C4-2B (cell line): ENCODE data around the gene RIPOR2.

ENCODE experiments used
- H3K27ac ChIP-seq: fragments of 450-650 bp; 2 replicates; pipeline ENCODE4 v1.5.1; 2017
- ZFX ChIP-seq: fragments of 450-650 bp; IDR thresholded peaks from 2 replicates; pipeline ENCODE4 v1.6.1; 2017
- TF ChIP-seq, protein P1 (sequence below): fragments of 450-650 bp; conservative IDR thresholded peaks from 2 replicates; pipeline ENCODE4 v1.5.1; 2017; ENCODE audit warnings: mild to moderate bottlenecking

RIPOR2 gene

DNA sequence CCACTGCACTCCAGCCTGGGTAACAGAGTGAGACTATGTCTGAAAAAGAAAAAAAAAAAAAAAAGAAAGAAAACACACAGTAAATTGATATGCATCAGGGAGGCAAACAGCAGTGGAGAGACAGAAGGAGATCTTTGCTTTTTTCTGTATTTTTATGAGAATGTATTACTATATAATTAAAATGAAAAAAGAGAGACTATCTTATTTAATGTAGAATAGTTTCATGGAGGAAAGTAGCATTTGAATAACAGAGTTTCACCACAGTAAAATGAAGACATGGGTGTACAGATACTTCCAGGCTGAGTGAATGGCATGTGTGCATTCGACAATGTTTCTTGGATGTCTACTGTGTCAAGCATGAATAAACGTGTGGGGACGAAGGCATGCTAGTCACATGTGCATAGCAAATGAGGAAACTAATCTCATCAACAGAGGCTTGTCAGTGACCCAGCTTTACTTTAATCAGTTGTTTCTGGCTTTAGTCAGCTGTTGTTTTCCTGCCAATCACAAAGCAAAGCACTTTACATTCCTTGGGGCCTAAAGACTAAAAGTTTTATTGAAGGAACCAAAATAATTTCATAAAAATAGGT, 81.6 kb downstream of the RIPOR2 start:
- H3K27ac ChIP-seq: no peak overlapping the region
- TF ChIP-seq, protein P1, sequence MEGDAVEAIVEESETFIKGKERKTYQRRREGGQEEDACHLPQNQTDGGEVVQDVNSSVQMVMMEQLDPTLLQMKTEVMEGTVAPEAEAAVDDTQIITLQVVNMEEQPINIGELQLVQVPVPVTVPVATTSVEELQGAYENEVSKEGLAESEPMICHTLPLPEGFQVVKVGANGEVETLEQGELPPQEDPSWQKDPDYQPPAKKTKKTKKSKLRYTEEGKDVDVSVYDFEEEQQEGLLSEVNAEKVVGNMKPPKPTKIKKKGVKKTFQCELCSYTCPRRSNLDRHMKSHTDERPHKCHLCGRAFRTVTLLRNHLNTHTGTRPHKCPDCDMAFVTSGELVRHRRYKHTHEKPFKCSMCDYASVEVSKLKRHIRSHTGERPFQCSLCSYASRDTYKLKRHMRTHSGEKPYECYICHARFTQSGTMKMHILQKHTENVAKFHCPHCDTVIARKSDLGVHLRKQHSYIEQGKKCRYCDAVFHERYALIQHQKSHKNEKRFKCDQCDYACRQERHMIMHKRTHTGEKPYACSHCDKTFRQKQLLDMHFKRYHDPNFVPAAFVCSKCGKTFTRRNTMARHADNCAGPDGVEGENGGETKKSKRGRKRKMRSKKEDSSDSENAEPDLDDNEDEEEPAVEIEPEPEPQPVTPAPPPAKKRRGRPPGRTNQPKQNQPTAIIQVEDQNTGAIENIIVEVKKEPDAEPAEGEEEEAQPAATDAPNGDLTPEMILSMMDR: no peak
- no peak for TF ChIP-seq ZFX

DNA sequence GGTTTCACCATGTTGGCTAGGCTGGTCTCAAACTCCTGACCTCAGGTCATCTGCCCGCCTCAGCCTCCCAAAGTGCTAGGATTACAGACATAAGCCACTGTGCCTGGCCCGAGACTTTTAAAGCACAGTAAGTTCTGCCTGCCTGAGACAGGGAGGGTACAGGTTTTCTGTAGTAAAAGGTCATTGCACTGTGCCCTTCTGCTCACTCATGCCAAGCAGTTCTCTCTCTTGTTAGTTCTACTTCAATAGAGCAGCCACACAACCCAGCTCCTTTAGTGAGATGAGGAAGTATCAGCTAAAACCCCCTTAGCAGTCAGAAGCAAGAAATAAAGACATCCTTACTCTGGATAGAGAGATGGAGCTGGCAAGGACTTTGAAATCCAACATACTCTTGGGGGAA, 84.7 kb downstream of the RIPOR2 start:
- no peak overlapping the region for H3K27ac ChIP-seq
- TF ChIP-seq ZFX: no peak
- TF ChIP-seq, protein P1: no peak

DNA sequence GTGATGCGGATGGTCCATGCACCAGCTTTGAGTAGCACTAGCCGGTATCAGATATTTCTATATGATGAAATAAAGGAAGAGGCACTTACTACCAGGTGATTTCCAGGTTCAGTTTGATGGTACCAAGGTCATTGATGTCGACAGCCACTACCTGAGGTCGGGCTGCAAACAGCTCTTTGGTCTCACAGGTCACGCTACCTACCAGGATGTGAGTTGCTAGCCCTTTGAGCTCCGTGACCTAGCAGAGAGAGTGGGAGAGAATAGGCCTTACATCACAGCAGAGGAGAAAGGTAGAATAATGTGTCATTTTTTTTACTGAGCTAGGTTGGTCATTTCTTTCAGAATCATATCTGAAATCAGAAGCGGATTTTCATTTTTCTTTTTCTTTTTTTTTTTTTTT, 86.0 kb downstream of the RIPOR2 start:
- H3K27ac ChIP-seq: no peak overlapping the region
- no peak for TF ChIP-seq ZFX
- TF ChIP-seq, protein P1: no peak

DNA sequence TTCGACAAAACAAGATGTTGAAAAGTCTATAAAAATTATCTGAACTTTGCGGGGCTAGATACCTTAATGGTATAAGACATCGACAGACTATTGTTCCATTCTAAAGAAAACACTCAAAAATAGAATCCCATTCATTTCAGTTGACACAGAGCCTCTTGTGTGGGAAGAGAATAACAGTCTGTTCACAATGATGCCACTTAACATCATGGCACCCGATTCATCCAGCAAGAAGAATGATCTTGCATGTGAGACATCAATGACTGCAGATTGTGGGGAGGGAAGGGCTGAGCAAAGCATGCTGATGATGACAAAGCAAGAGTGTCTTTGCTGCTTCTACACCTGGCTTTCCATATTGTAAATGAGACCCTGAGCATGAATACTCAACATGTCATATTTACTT, 87.3 kb downstream of the RIPOR2 start:
- H3K27ac ChIP-seq: no peak overlapping the region
- TF ChIP-seq, protein P1: no peak
- TF ChIP-seq ZFX: no peak

DNA sequence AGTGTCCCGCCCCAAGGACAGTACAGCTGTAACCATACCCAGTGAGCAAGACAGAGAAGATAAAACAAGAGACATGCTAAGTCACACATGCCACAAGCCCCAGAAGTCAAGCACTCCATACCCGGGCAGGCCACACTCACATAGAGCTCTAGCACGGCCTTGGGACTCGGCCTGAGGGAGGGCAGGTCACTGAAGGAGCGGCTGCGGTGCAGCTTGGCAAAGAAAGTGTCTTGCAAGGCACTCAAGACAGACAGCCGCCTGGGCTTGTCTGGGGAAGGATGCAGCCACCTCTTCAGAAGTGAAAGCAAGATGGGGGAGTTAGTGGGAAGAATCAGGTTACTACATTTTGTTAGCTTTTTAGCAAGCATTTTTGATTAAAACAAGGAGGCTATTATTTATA, 88.4 kb downstream of the RIPOR2 start:
- no peak overlapping the region for H3K27ac ChIP-seq
- no peak for TF ChIP-seq ZFX
- TF ChIP-seq, protein P1: no peak

DNA sequence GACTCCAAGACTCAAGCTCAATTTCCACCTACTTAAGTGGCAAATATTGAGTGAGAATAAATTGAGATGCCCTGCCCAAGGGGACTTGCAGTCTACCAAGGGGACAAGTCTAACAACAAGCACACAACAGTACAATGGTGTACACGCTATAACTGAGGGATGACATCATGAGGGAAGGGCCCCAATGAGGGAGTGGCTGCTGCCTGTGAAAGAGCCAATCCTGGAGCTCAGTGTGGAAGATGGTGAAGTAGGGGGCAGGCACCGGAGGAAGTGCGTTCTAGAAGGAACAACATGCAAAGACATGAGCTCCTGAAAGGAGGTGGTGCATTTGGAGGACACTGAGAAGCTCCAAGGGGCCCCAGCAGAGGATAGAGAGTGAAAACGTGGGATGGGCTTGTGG, 90.2 kb downstream of the RIPOR2 start:
- TF ChIP-seq, protein P1: no peak
- no peak for TF ChIP-seq ZFX
- H3K27ac ChIP-seq: no peak overlapping the region

DNA sequence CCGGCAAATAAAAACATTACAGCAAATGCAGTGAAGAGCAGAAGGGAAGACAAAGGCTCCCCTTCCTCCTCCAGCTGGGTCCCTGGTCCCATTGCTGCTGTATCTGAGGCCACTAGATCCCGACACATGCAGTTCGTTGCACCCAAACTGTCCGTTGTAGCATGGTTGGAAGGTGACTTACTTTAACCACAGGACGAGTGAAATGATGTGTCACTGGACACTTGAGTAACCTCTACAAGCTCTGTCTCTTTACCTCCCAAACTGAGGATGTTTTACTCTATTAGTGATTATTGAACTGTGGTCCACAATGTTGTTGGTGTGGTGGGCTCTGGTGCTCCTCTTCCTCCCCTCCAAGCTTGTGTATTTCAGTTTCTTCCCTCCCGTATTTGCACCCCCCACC, 90.9 kb downstream of the RIPOR2 start:
- H3K27ac ChIP-seq: no peak overlapping the region
- TF ChIP-seq, protein P1: no peak
- no peak for TF ChIP-seq ZFX
